ENCODE results near the gene GDF7. TPM values are rescaled to one million over a fixed set of nuclear protein-coding genes. Genes with fewer than 3 reads are reported as not detected.

The GDF7 gene
- total and polyA plus RNA-seq, 10 of the 15 experiments (the other 5 are each of a cell fraction or from before 2014, with no cell fraction given): 0.02 to 0.11 (median 0.04) TPM; not detected in 1

DNA sequence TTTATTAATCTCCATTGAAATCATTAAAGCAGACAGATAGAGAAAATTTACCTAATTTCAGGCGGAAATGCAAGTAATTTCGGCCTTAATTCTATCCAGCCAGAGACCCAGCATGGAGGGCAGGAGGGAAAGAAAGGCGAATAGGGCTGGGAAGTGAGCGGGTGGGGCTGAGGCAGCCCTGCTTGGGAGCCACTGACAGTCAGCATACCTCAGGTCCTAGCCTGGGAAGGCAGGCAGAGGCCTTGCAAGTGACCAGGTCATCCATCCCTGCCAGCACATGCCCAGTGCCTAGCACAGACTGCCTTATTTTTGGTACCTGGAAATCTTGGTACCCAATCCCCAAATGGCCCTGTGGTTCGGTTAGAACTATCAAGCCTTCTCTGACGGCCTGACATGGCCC lies 1.5 kb downstream of the GDF7 start:
- ATAC-seq: no peak
- ChIA-PET CTCF (no interaction called here), POLR2A (no interaction called here), SMC1A (ENCODE audit: uncharacterized antibody, unreplicated experiment) (no interaction called here), RAD21 (ENCODE audit: unreplicated experiment) (no interaction called here)
- in situ Hi-C loops (cut with MboI): loop anchor here (25.0 kb wide), 1 partner anchor 444 kb away; the partner anchor contains the start of gene TDRD15
- no peak for DNase-seq (ENCODE audit: low read depth, low spot score)
- Histone ChIP-seq H3K27ac (ENCODE audit: control insufficient read depth, insufficient read depth) (no peak overlapping the region), H3K27me3 (replicated peaks in 1 of 2; ENCODE audit: control insufficient read depth in 2 of 2, insufficient read depth in 2 of 2, low read length in 1 of 2) (peaks cover 22 to 33% of the 10 kb centered on the region in 2 experiments), H3K9me3 (replicated peaks; ENCODE audit: control insufficient read depth, insufficient read depth, low read length) (no peaks in the 10 kb centered on the region; the same call in 2 of the 3 replicates), H3K9ac (ENCODE audit: control insufficient read depth, insufficient read depth, low read length) (no peak overlapping the region), H3K4me2 (ENCODE audit: control insufficient read depth, insufficient read depth) (no peak overlapping the region), H2AFZ (ENCODE audit: control insufficient read depth, low read depth, low read length) (no peak overlapping the region), H3K4me1 (ENCODE audit: control insufficient read depth, insufficient read depth, low read length) (peaks cover 13% of the 10 kb centered on the region; the same call in 1 of the 2 replicates), H3K79me2 (ENCODE audit: control insufficient read depth, insufficient read depth, low read length) (no peaks in the 10 kb centered on the region), H3K4me3 (no peak overlapping the region), H3K36me3 (ENCODE audit: control insufficient read depth in 2 of 2, insufficient read depth in 2 of 2, low read length in 1 of 2) (no peaks in the 10 kb centered on the region), H4K20me1 (ENCODE audit: control insufficient read depth, insufficient read depth) (no peaks in the 10 kb centered on the region)
- intact Hi-C loops (cut with micrococcal nuclease; ENCODE audit: unreplicated experiment): no loop called here
- 65% methylated on average over 6 of the region's 6 CpGs for WGBS (ENCODE audit: insufficient coverage, insufficient replicate concordance, low lambda C conversion rate, missing lambda C conversion rate)
- no TSS peak for BruUV-seq (replicated peaks)
- no peak for FAIRE-seq
- TF ChIP-seq KDM1A (IDR thresholded peaks at IDR 0.05; ENCODE audit: borderline replicate concordance) (no peak), TCF12 (IDR thresholded peaks at IDR 0.05; ENCODE audit: low read depth, low read length) (no peak), ATF7 (IDR thresholded peaks at IDR 0.05; ENCODE audit: low read depth) (no peak), ZZZ3 (IDR thresholded peaks at IDR 0.05; ENCODE audit: control insufficient read depth, insufficient read length, low read depth) (no peak), HDAC2 (IDR thresholded peaks at IDR 0.05) (no peak), HCFC1 (IDR thresholded peaks at IDR 0.05; ENCODE audit: low read length) (no peak), RAD51 (IDR thresholded peaks at IDR 0.05) (no peak), CREB1 (IDR thresholded peaks at IDR 0.05; ENCODE audit: low read depth) (no peak)
- TF ChIP-seq, protein P1, sequence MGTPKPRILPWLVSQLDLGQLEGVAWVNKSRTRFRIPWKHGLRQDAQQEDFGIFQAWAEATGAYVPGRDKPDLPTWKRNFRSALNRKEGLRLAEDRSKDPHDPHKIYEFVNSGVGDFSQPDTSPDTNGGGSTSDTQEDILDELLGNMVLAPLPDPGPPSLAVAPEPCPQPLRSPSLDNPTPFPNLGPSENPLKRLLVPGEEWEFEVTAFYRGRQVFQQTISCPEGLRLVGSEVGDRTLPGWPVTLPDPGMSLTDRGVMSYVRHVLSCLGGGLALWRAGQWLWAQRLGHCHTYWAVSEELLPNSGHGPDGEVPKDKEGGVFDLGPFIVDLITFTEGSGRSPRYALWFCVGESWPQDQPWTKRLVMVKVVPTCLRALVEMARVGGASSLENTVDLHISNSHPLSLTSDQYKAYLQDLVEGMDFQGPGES (IDR thresholded peaks at IDR 0.05): no peak
